Prostate gland (tissue), 2 donors: ENCODE data around the gene SLC5A4. TPM values are rescaled to one million over a fixed set of nuclear protein-coding genes. Genes with fewer than 3 reads are reported as not detected.
"Not testable (repeated sequence)": the region's sequence is repeated elsewhere in the genome, so short reads cannot be mapped to it uniquely, and the experiment has no call there.

Experiments
- DNase-seq: peaks from one replicate; pipeline ENCODE4 v3.0.0-alpha.2; 2019; ENCODE audit warnings: low spot score
- H3K27ac ChIP-seq, 2 donors: fragments of 200-600 bp; sonication (generic); 2 replicates each; pipeline ENCODE4 v1.5.1; 2017 to 2019
- H3K27me3 ChIP-seq: fragments of 200-600 bp; sonication (generic); replicated peaks from 2 replicates; pipeline ENCODE4 v1.5.1; 2019; ENCODE audit not compliant: insufficient read depth
- H3K36me3 ChIP-seq, 2 donors: fragments of 200-600 bp; sonication (generic); 1 replicate in 1 of 2; 2 replicates in 1 of 2; pipeline versions ENCODE4 v1.5.1 to v1.8.1; 2017 to 2019
- H3K4me1 ChIP-seq: fragments of 200-600 bp; sonication (generic); replicated peaks from 2 replicates; pipeline ENCODE4 v1.5.1; 2019
- H3K4me3 ChIP-seq, 2 donors: fragments of 200-600 bp; sonication (generic); 2 replicates each; pipeline ENCODE4 v1.5.1; 2017 to 2019
- H3K9me3 ChIP-seq: fragments of 200-600 bp; sonication (generic); 2 replicates; pipeline ENCODE4 v1.5.1; 2017
- CTCF ChIP-seq, 4 experiments: fragments of 200-600 bp in 2 of 4; fragments of 450-650 bp in 2 of 4; sonication (generic) in 2 of 4; IDR thresholded peaks; 1 replicate in 3 of 4; 2 replicates in 1 of 4; pipeline ENCODE4 v1.5.1; 2016 to 2019; ENCODE audit warnings: antibody characterized with exemption in 4 of 4, mild to moderate bottlenecking in 2 of 4, moderate library complexity in 2 of 4
- POLR2A ChIP-seq: fragments of 450-650 bp; IDR thresholded peaks from one replicate; pipeline ENCODE4 v1.6.1; 2016; ENCODE audit warnings: antibody characterized with exemption, mild to moderate bottlenecking
- POLR2AphosphoS5 ChIP-seq: sonication (generic); formaldehyde crosslinking; IDR thresholded peaks from one replicate; pipeline ENCODE4 v1.6.1; 2017; ENCODE audit warnings: antibody characterized with exemption
- WGBS: methylation state at CpG from one replicate; pipeline ENCODE4 v1.1.5; 2018; 5-methylcytosine and 5-hydroxymethylcytosine counted together
- intact Hi-C: fragments of 100-400 bp; cut with DNase I; formaldehyde crosslinking; loops from one replicate; pipeline ENCODE4 v1.14.2; 2022
- total RNA-seq, 2 donors: library from RNA; depleted of rRNA; stranded (reverse); fragments of >200 nt; gene quantifications; one replicate each; pipeline ENCODE4 v1.1.0, GENCODE V29; 2016

The SLC5A4 gene
- total RNA-seq, 2 donors from 2014 or later: 0.23 TPM; not detected in 1

- no peak for TF ChIP-seq CTCF (IDR thresholded peaks at IDR 0.05)
- TF ChIP-seq POLR2A: no peak
- no peak for TF ChIP-seq POLR2AphosphoS5
- intact Hi-C loops: no loop called here
- no peak for DNase-seq
- 65% methylated on average over 10 of the region's 10 CpGs for WGBS
- Histone ChIP-seq H3K9me3 (no peaks in the 10 kb centered on the region), H3K27ac (peak overlapping the region in 1 of 2 donors; percentile 8), H3K36me3 (no peaks in the 10 kb centered on the region), H3K4me1 (no peaks in the 10 kb centered on the region), H3K4me3 (no peak overlapping the region), H3K27me3 (no peaks in the 10 kb centered on the region)
Observed at GRCh38 chr22:32200752-32201151, 54.4 kb downstream of the SLC5A4 start.

- H3K4me1 ChIP-seq: no peaks in the 10 kb centered on the region
- peak overlapping the region in 1 of 2 donors; percentile 8 for H3K27ac ChIP-seq
- no peaks in the 10 kb centered on the region for H3K9me3 ChIP-seq
- H3K27me3 ChIP-seq: no peaks in the 10 kb centered on the region
- DNase-seq: no peak
- 100% methylated on average over 5 of the region's 7 CpGs for WGBS
- TF ChIP-seq POLR2A: no peak
- no peak for TF ChIP-seq POLR2AphosphoS5
- TF ChIP-seq CTCF (IDR thresholded peaks at IDR 0.05): no peak
- H3K4me3 ChIP-seq: no peak overlapping the region
- no peaks in the 10 kb centered on the region for H3K36me3 ChIP-seq
- intact Hi-C loops: no loop called here
Observed at GRCh38 chr22:32199961-32200360, 55.2 kb downstream of the SLC5A4 start.

- TF ChIP-seq POLR2AphosphoS5 (no peak), CTCF (IDR thresholded peaks at IDR 0.05) (no peak), POLR2A (no peak)
- no peak overlapping the region for H3K27ac ChIP-seq
- WGBS: 94% methylated on average over 6 of the region's 6 CpGs
- no peaks in the 10 kb centered on the region for H3K36me3 ChIP-seq
- intact Hi-C loops: no loop called here
- no peak for DNase-seq
- H3K4me1 ChIP-seq: no peaks in the 10 kb centered on the region
- no peaks in the 10 kb centered on the region for H3K27me3 ChIP-seq
- H3K9me3 ChIP-seq: no peaks in the 10 kb centered on the region
- H3K4me3 ChIP-seq: no peak overlapping the region
Observed at GRCh38 chr22:32199341-32199740, 55.8 kb downstream of the SLC5A4 start.

- H3K9me3 ChIP-seq, H3K4me3 ChIP-seq, intact Hi-C loops, DNase-seq, H3K27ac ChIP-seq, H3K4me1 ChIP-seq, H3K27me3 ChIP-seq, H3K36me3 ChIP-seq: not testable (repeated sequence)
- WGBS: 67% methylated on average over 5 of the region's 5 CpGs
Observed at GRCh38 chr22:32197553-32198226, 57.5 kb downstream of the SLC5A4 start.

- H3K27ac ChIP-seq, H3K27me3 ChIP-seq, intact Hi-C loops, H3K4me1 ChIP-seq, DNase-seq, H3K9me3 ChIP-seq, H3K36me3 ChIP-seq, H3K4me3 ChIP-seq: not testable (repeated sequence)
- 63% methylated on average over 3 of the region's 3 CpGs for WGBS
Observed at GRCh38 chr22:32195900-32196299, 59.2 kb downstream of the SLC5A4 start.

GRCh38 chr22:32193346-32193745, 61.8 kb downstream of the SLC5A4 start:
- H3K36me3 ChIP-seq, H3K27me3 ChIP-seq, intact Hi-C loops, H3K27ac ChIP-seq, H3K4me3 ChIP-seq, H3K4me1 ChIP-seq, H3K9me3 ChIP-seq, DNase-seq: not testable (repeated sequence)
- WGBS: 84% methylated on average over 9 of the region's 9 CpGs

GRCh38 chr22:32191021-32191420, 64.1 kb downstream of the SLC5A4 start:
- H3K27me3 ChIP-seq, H3K9me3 ChIP-seq, intact Hi-C loops, H3K4me3 ChIP-seq, H3K27ac ChIP-seq, H3K4me1 ChIP-seq, H3K36me3 ChIP-seq, DNase-seq: not testable (repeated sequence)
- WGBS: 89% methylated on average over 15 of the region's 15 CpGs
